Measurements from ENCODE around the gene C12orf57. TPM values are rescaled to one million over a fixed set of nuclear protein-coding genes. Genes with fewer than 3 reads are reported as not detected.

The C12orf57 gene
- total RNA-seq, 4 donors from 2014 or later, result 344 to 666 (median 383) TPM

- H3K4me1 ChIP-seq, result peaks cover 26 to 32% of the 10 kb centered on the region in 2 donors
- no peaks in the 10 kb centered on the region for H3K36me3 ChIP-seq
- peak within 1 kb of the TSS; percentile 50 to 76 (median 76) for H3K27ac ChIP-seq
- intact Hi-C loops (cut with DNase I), result loop anchor here (5.0 kb wide), 1 partner anchor 42 kb away; the partner anchor contains the start of gene SPSB2
- H3K27me3 ChIP-seq, result no peaks in the 10 kb centered on the region
- 0 to 2% methylated on average over 16 to 35 of the region's 68 CpGs for WGBS, 2 donors
- TF ChIP-seq POLR2A (IDR thresholded peaks at IDR 0.05), result peak in 1 of 2 donors; percentile 61
- TF ChIP-seq CTCF (IDR thresholded peaks at IDR 0.05), result no peak
- H3K4me3 ChIP-seq (replicated peaks in 1 of 3), result peak within 1 kb of the TSS; percentile 24 to 61 (median 34)
- H3K9me3 ChIP-seq, result no peaks in the 10 kb centered on the region
- DNase-seq, result peak; percentile 76 to 77
Observed at GRCh38 chr12:6914246-6914946, 29.4 kb upstream of the C12orf57 start, which contains the start of gene ENO2. Gene ENO2 (plus strand): TSS chr12:6914580. CDS start chr12:6915833, 1,253 bp downstream.

- peak; percentile 42 to 45 for DNase-seq
- peak overlapping the region; percentile 24 to 61 (median 34) for H3K4me3 ChIP-seq (replicated peaks in 1 of 3)
- peaks cover 26 to 32% of the 10 kb centered on the region in 2 donors for H3K4me1 ChIP-seq
- intact Hi-C loops (cut with DNase I), result loop anchor here (5.0 kb wide), 1 partner anchor 43 kb away; the partner anchor contains the start of gene SPSB2
- H3K27ac ChIP-seq, result peak overlapping the region; percentile 50 to 76 (median 76)
- H3K27me3 ChIP-seq, result no peaks in the 10 kb centered on the region
- TF ChIP-seq CTCF (IDR thresholded peaks at IDR 0.05) (no peak), POLR2A (IDR thresholded peaks at IDR 0.05) (no peak)
- no peaks in the 10 kb centered on the region for H3K36me3 ChIP-seq
- WGBS, 2 donors, result 16 to 20% methylated on average over 29 of the region's 29 CpGs
- H3K9me3 ChIP-seq, result no peaks in the 10 kb centered on the region
Observed at GRCh38 chr12:6914947-6915788, 28.7 kb upstream of the C12orf57 start.

- no peak for DNase-seq
- no peaks in the 10 kb centered on the region for H3K9me3 ChIP-seq
- TF ChIP-seq CTCF (IDR thresholded peaks at IDR 0.05) (no peak), POLR2A (IDR thresholded peaks at IDR 0.05) (no peak)
- peak overlapping the region; percentile 49 to 62 (median 55) for H3K27ac ChIP-seq
- H3K4me1 ChIP-seq, result peaks cover 26 to 32% of the 10 kb centered on the region in 2 donors
- WGBS, 2 donors, result 77 to 79% methylated on average over 9 to 10 of the region's 14 CpGs
- intact Hi-C loops (cut with DNase I), result no loop called here
- no peak overlapping the region for H3K4me3 ChIP-seq (replicated peaks in 1 of 3)
- H3K27me3 ChIP-seq, result no peaks in the 10 kb centered on the region
- no peaks in the 10 kb centered on the region for H3K36me3 ChIP-seq
Observed at GRCh38 chr12:6915789-6916285, 28.0 kb upstream of the C12orf57 start.

GRCh38 chr12:6916426-6917200 is 27.2 kb upstream of the C12orf57 start:
- WGBS, 2 donors, result 62 to 74% methylated on average over 11 of the region's 11 CpGs
- intact Hi-C loops (cut with DNase I), result no loop called here
- H3K4me1 ChIP-seq, result peaks cover 26 to 32% of the 10 kb centered on the region in 2 donors
- no peaks in the 10 kb centered on the region for H3K27me3 ChIP-seq
- H3K9me3 ChIP-seq, result no peaks in the 10 kb centered on the region
- H3K27ac ChIP-seq, result peak overlapping the region; percentile 49 to 72 (median 55)
- no peak overlapping the region for H3K4me3 ChIP-seq (replicated peaks in 1 of 3)
- TF ChIP-seq CTCF (IDR thresholded peaks at IDR 0.05) (no peak), POLR2A (IDR thresholded peaks at IDR 0.05) (peak in 1 of 2 donors; percentile 41)
- DNase-seq, result peak; percentile 89 to 92
- H3K36me3 ChIP-seq, result no peaks in the 10 kb centered on the region
